ENCODE data around the gene RASL11B.
"Not testable (repeated sequence)": the region's sequence is repeated elsewhere in the genome, so short reads cannot be mapped to it uniquely, and the experiment has no call there.

RASL11B gene

DNA sequence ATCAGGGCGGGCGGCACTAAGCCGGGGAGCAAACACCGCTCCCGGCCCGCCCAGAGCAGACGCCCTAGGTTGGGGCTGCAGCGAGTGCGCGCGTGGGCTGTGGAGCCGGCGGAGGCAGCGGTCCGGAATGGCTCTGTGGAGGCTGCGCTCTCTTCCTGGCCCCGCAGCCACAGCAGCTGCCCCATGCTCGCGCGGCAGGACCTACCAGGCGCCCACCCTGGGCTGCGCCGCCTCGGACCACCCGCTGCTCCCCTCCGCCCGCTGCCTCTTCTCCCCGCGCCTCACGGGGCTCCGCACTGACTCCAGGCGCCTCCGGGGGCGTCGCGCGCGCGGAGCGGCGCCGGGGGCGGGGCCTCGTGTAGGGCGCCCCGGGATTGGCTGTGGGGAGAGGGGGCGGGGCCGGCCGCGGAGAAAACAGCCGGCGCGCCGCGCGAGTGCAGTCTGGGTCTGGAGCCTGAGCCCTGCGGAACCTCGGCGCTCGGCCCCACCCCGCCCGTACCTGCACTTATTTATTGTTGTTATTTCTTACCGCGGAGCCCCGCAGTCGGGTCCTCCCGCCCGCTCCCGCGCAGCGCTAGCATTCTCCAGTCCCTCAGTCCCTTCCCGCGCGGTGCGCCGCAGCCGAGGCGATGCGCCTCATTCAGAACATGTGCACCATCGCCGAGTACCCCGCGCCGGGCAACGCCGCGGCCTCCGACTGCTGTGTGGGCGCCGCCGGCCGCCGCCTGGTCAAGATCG, at the start of gene RASL11B:
Gene RASL11B, plus strand, starts transcription at position 439 of the 738 bp plus-strand sequence. Its CDS starts 191 bp downstream, at position 630.
- no peak for FAIRE-seq

DNA sequence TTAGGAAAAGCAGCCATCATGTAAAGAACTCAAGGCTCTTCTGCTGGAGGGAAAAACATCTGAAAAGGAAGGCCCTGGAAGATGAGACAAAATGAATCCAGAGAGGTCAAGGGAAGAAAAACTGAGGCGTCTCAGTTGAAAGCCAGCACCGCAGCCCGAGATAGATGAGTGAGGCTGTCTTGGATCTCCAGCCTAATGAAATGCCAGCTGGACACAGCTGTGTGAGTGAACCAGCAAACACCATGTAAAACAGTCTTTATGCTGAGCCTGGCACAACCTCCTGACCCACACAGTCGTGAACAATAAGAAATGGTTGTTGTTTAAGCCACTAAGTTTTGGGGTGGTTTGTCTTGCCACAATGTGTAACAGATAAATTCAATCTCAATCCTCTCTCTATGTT, 48.6 kb upstream of the RASL11B start:
- FAIRE-seq: no peak

- FAIRE-seq: no peak
These were observed 39.5 kb upstream of the RASL11B start for GRCh38 chr4:52822583-52822971.

DNA sequence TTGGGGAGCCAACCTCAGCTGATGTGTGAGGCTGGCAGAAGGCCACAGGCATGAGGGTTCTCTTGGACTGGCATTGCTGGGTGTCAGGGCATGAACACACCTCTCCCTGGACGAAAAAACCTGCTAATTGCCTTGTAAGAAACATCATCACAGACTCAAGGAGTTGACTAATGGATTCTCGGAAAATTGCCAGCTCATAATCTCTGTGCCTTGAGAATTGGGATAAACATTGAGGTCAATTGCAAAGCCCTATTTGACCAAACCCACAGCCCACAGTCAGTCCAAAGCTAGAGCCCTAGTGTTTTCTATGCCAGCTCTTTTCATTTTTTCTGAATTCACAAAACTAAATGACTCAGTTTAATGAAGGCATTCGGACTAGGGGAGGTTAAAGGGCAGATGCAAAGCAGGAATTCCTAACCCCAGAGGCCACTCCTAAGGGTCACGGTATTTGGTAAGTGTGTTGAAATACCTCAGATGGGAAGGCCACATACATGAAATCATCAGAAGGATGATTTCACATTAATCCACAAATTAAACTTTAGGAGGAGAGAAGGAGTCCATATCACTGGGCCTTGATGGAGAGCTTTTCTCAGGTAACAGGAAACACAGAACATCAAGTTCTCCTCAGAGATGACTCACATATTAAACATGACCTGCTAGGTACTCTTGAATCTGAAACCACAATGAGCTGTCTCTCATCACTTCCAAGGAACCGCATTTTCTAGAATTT, 39.0 kb upstream of the RASL11B start:
- no peak for FAIRE-seq

DNA sequence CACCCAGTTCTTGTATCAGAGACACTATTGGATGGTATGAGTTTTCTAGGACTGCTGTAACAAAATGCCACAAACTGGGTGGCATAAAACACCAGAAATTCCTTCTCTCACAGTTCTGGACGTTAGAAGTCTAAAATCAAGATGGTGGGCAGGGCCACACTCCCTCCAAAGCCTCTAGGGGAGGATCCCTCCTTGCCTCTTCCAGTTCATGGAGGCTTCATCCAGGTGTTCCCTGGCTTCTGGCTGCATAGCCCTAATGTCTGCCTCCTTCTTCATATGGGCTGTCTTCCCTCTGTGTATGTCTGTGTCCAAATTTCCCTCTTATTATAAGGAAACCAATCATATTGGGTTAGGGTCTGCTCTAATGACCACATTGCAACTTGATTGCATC, 38.4 kb upstream of the RASL11B start:
- FAIRE-seq: no peak

GRCh38 chr4:52824270-52824602, 37.9 kb upstream of the RASL11B start:
- FAIRE-seq: no peak

- FAIRE-seq: no peak
These were observed 37.3 kb upstream of the RASL11B start for GRCh38 chr4:52824603-52825459.

GRCh38 chr4:52825460-52826090, 36.5 kb upstream of the RASL11B start:
- no peak for FAIRE-seq

DNA sequence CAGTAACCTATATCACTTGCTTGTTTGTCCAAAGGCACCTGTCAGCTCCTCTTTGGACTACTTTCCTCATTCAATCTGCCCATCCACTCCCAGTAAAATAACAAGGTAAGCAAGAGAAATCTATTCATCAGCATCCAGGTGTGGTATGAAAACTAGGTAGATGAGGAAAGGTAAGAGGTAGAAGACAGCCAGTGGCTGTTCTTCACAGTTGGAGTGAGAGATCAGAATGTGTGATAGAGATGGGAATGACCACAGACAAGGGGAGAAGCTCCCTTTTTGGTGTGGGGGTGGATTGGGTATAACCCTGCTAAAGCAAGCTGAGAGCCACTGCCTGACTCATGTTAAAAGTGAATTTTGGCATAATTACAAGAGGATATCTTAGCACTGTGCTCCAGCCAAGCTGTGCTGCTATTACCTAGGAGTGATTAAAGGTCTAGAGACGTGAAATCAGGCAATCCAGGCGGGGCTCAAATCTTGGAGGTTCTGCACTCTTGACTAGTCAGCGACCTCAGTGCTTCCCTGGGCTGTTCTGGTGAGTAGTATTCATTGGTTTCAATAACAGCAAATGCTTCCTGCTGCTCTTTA, 28.1 kb upstream of the RASL11B start:
- FAIRE-seq: no peak

DNA sequence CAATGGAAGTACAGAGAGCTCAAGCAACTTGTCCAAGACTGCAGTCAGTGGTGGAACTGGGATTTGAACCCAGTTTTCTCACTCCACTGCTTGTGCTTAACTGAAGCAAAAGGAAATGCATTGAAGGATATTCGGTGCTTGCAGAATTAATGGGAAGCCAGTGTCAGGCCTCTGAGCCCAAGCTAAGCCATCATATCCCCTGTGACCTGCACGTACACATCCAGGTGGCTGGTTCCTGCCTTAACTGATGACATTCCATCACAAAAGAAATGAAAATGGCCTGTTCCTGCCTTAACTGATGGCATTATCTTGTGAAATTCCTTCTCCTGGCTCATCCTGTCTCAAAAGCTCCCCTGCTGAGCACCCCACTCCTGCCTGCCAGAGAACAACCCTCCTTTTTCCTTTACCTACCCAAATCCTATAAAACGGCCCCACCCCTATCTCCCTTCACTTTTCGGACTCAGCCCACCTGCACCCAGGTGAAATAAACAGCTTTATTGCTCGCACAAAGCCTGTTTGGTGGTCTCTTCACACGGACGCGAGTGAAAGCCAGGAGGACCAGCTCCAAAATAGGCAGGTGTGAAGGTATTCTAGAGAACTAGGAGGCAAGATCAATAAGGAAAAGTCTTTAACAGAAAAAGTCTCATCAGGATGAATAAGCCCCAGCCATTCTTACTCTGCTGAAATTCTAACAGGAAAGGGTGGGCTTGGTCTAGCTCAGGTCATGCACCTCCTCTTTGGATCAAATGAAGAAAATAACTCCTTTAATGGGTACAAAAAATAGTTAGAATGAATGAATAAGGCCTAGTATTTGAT, 27.3 kb upstream of the RASL11B start:
- not testable (repeated sequence) for FAIRE-seq

DNA sequence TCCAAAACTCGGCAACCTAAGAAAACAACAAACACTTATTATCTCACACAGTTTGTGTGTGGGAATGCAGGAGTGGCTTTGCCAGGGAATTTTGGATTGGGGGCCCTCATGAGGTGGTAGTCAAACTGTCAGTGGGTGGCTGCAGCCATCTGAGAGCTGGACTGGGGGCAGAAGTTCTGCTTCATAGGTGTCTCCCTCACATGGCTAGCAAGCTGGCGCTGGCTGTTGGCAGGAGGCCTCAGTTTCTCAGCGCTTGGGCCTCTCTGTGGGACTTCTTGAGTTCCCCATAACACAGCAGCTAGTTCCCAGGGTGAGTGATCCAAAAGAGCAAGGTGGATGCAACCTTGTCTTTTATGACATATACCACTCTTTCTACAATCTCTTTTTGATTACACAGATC, 26.0 kb upstream of the RASL11B start:
- no peak for FAIRE-seq

GRCh38 chr4:52836678-52837077, 25.4 kb upstream of the RASL11B start:
- FAIRE-seq: no peak

GRCh38 chr4:52837716-52838558, 24.2 kb upstream of the RASL11B start:
- FAIRE-seq: no peak

GRCh38 chr4:52838729-52839586, 23.2 kb upstream of the RASL11B start:
- FAIRE-seq: no peak

GRCh38 chr4:52840531-52841370, 21.4 kb upstream of the RASL11B start:
- FAIRE-seq: no peak

GRCh38 chr4:52841682-52842456, 20.2 kb upstream of the RASL11B start:
- no peak for FAIRE-seq

DNA sequence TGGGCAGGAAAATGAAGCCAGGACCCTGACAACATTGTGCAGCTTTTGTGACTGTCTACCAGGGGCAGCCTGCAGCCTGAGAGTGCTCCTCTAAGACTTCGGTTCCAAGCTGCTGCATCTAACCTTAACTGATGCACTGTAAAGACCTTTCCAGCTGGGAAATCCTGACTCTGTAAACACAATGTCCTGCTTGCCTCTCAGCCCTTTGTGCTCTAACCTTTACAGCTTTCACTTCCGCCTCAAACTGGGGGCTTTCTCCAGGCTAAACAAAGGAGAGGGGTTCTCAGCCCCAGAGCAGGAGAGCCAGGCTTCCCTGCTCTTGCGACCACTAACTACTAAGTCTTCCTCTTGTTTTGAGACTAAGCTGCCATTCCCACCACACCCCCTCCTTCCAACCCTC, 19.3 kb upstream of the RASL11B start:
- FAIRE-seq: no peak

- no peak for FAIRE-seq
These were observed 18.8 kb upstream of the RASL11B start for GRCh38 chr4:52843351-52843750.

Measured in A204.1 (cell line).